HFF-Myc (cell line): ENCODE results near the gene PARP6.

ENCODE experiments used
- DNase-seq: peaks from one replicate; pipeline ENCODE4 v3.0.0-alpha.2; 2011; ENCODE audit warnings: low read depth; ENCODE audit errors: extremely low read depth
- H3K4me3 ChIP-seq: replicated peaks from 2 replicates; pipeline ENCODE4 v1.5.1; 2011; ENCODE audit warnings: low read depth, mild to moderate bottlenecking, control low read depth, low read length
- CTCF ChIP-seq: IDR thresholded peaks from 2 replicates; pipeline ENCODE4 v1.5.1; 2012; ENCODE audit warnings: mild to moderate bottlenecking, low read depth, low read length, control low read depth; ENCODE audit errors: missing control alignments

The PARP6 gene

GRCh38 chr15:72272213-72272996 is at the start of gene PARP6:
PARP6 (minus strand) TSS chr15:72272554; CDS start chr15:72267477, 5,077 bp downstream.
- peak; percentile 58 for TF ChIP-seq CTCF
- peak within 1 kb of the TSS; percentile 76 for H3K4me3 ChIP-seq
- DNase-seq, result peak; percentile 85

- peak within 1 kb of the TSS; percentile 45 for H3K4me3 ChIP-seq
- no peak for TF ChIP-seq CTCF
- no peak for DNase-seq
Observed at GRCh38 chr15:72319985-72320671, 47.8 kb upstream of the PARP6 start, which contains the start of gene CELF6. CELF6 (minus strand) TSS chr15:72320157; CDS start chr15:72319874, 283 bp downstream.

- TF ChIP-seq CTCF, result no peak
- DNase-seq, result no peak
- H3K4me3 ChIP-seq, result peak overlapping the region; percentile 45; the same call in 1 of the 2 replicates
Observed at GRCh38 chr15:72319360-72319984, 47.1 kb upstream of the PARP6 start.

- no peak for DNase-seq
- TF ChIP-seq CTCF, result no peak
- H3K4me3 ChIP-seq, result no peak overlapping the region
Observed at GRCh38 chr15:72318408-72318942, 46.1 kb upstream of the PARP6 start.

- no peak for DNase-seq
- TF ChIP-seq CTCF, result no peak
- H3K4me3 ChIP-seq, result no peak overlapping the region
Observed at GRCh38 chr15:72315706-72316370, 43.5 kb upstream of the PARP6 start.

GRCh38 chr15:72313881-72314280 is 41.5 kb upstream of the PARP6 start:
- no peak for DNase-seq
- TF ChIP-seq CTCF, result no peak
- no peak overlapping the region for H3K4me3 ChIP-seq
